Endodermal cell (in vitro differentiated cells): ENCODE measurements around the gene INAFM1. TPM values are rescaled to one million over a fixed set of nuclear protein-coding genes. Genes with fewer than 3 reads are reported as not detected.

Experiments used
- DNase-seq: peaks from one replicate; pipeline ENCODE4 v3.0.0-alpha.2; 2017
- H3K27ac ChIP-seq: 2 replicates; pipeline ENCODE4 v1.5.1; 2013; ENCODE audit warnings: mild to moderate bottlenecking, low read depth, low read length, moderate library complexity
- H3K27me3 ChIP-seq: 2 replicates; pipeline ENCODE4 v1.6.1; 2013; ENCODE audit warnings: mild to moderate bottlenecking, low read length, moderate library complexity; ENCODE audit not compliant: insufficient read depth, control insufficient read depth, poor library complexity, severe bottlenecking
- H3K36me3 ChIP-seq: 2 replicates; pipeline ENCODE4 v1.7.0; 2013; ENCODE audit warnings: mild to moderate bottlenecking, low read length, moderate library complexity; ENCODE audit not compliant: control insufficient read depth, insufficient read depth
- H3K4me1 ChIP-seq: one replicate; pipeline ENCODE4 v1.7.0; 2013; ENCODE audit warnings: low read length; ENCODE audit not compliant: control insufficient read depth, insufficient read depth
- H3K4me3 ChIP-seq: 2 replicates; pipeline ENCODE4 v1.5.1; 2013; ENCODE audit warnings: mild to moderate bottlenecking, low read length, moderate library complexity
- H3K9ac ChIP-seq: 2 replicates; pipeline ENCODE4 v1.6.1; 2013; ENCODE audit warnings: mild to moderate bottlenecking, low read length, moderate library complexity; ENCODE audit not compliant: poor library complexity, severe bottlenecking; ENCODE audit errors: extremely low read depth
- H3K9me3 ChIP-seq: 2 replicates; pipeline ENCODE4 v1.6.1; 2013; ENCODE audit warnings: mild to moderate bottlenecking, low read length, moderate library complexity; ENCODE audit not compliant: control insufficient read depth
- H3K27ac Mint-ChIP-seq: 2 replicates; pipeline ENCODE4 v1.8.0; 2020; ENCODE audit warnings: mixed read lengths
- H3K27me3 Mint-ChIP-seq: 2 replicates; pipeline ENCODE4 v1.8.0; 2021; ENCODE audit warnings: mild to moderate bottlenecking, mixed read lengths; ENCODE audit not compliant: insufficient read depth
- H3K36me3 Mint-ChIP-seq: 2 replicates; pipeline ENCODE4 v1.8.0; 2020; ENCODE audit warnings: low read depth, mixed read lengths
- H3K4me1 Mint-ChIP-seq: 2 replicates; pipeline ENCODE4 v1.8.0; 2020; ENCODE audit warnings: mixed read lengths
- H3K4me3 Mint-ChIP-seq: 2 replicates; pipeline ENCODE4 v1.8.0; 2020; ENCODE audit warnings: mild to moderate bottlenecking, moderate library complexity, mixed read lengths
- H3K9me3 Mint-ChIP-seq: 2 replicates; pipeline ENCODE4 v1.8.0; 2020; ENCODE audit warnings: mild to moderate bottlenecking, mixed read lengths
- WGBS, 2 experiments: methylation state at CpG; one replicate each; pipeline versions ENCODE4 v1.1.5 to v1.1.7; 2013; ENCODE audit warnings: missing lambda C conversion rate in 2 of 2, mixed read lengths in 1 of 2; ENCODE audit not compliant: insufficient coverage in 1 of 2, insufficient read length in 1 of 2; 5-methylcytosine and 5-hydroxymethylcytosine counted together
- total RNA-seq, 2 donors: library from RNA; stranded (reverse); fragmentation: NEBNext Ultra II Directional in 1 of 2; extraction: Animal tissue kit (Norgen Biotek cat#: 25700) in 1 of 2; gene quantifications; 2 replicates in 1 of 2; 3 replicates in 1 of 2; pipeline ENCODE4 v1.2.1, GENCODE V29; 2021
- TF ChIP-seq, protein P1 (sequence below): fragments of 200-600 bp; sonication (generic); conservative IDR thresholded peaks from 2 replicates; pipeline ENCODE4 v1.5.0; 2021; ENCODE audit warnings: antibody characterized with exemption, mild to moderate bottlenecking

INAFM1 gene
- total RNA-seq, 2 donors from 2014 or later = 8.7 to 11.5 TPM

DNA sequence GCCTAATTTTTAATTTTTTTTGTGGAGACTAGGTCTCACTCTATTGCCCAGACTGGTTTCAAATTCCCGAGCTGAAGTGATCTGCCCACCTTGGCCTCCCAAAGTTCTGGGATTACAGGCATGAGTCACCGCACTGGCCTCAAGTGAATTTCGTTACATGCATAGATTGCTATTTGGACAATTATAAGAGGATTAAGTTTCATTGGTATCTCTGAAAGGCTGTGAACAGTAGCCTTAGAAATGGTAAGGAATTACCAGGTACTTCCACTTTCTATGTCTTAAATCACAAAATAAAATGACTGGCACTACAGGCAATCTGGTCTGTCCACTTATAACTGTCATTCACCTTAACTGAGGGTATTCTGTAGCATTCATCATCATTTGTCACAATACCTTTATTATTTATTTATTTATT lies 21.2 kb upstream of the INAFM1 start:
- Histone ChIP-seq H3K27ac (no peak overlapping the region), H3K9me3 (no peaks in the 10 kb centered on the region), H3K36me3 (peaks cover 4% of the 10 kb centered on the region), H3K27me3 (no peaks in the 10 kb centered on the region), H3K4me1 (peaks cover 4% of the 10 kb centered on the region), H3K9ac (no peak overlapping the region), H3K4me3 (no peak overlapping the region)
- TF ChIP-seq, protein P1, sequence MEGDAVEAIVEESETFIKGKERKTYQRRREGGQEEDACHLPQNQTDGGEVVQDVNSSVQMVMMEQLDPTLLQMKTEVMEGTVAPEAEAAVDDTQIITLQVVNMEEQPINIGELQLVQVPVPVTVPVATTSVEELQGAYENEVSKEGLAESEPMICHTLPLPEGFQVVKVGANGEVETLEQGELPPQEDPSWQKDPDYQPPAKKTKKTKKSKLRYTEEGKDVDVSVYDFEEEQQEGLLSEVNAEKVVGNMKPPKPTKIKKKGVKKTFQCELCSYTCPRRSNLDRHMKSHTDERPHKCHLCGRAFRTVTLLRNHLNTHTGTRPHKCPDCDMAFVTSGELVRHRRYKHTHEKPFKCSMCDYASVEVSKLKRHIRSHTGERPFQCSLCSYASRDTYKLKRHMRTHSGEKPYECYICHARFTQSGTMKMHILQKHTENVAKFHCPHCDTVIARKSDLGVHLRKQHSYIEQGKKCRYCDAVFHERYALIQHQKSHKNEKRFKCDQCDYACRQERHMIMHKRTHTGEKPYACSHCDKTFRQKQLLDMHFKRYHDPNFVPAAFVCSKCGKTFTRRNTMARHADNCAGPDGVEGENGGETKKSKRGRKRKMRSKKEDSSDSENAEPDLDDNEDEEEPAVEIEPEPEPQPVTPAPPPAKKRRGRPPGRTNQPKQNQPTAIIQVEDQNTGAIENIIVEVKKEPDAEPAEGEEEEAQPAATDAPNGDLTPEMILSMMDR = no peak
- peaks cover 9% of the 10 kb centered on the region for H3K4me1 Mint-ChIP-seq
- WGBS, 2 experiments = 78 to 92% methylated on average over 2 to 3 of the region's 3 CpGs
- H3K9me3 Mint-ChIP-seq = no peaks in the 10 kb centered on the region
- peaks cover 5% of the 10 kb centered on the region for H3K36me3 Mint-ChIP-seq
- H3K27me3 Mint-ChIP-seq = peaks cover 6% of the 10 kb centered on the region
- no peak overlapping the region for H3K4me3 Mint-ChIP-seq
- H3K27ac Mint-ChIP-seq = no peak overlapping the region
- DNase-seq = no peak

GRCh38 chr19:47253970-47254369 lies 20.7 kb upstream of the INAFM1 start:
- WGBS, 2 experiments = 97 to 100% methylated on average over 4 of the region's 5 CpGs
- Mint-ChIP-seq H3K27me3 (peaks cover 6% of the 10 kb centered on the region), H3K36me3 (peaks cover 9% of the 10 kb centered on the region), H3K9me3 (no peaks in the 10 kb centered on the region), H3K4me3 (no peak overlapping the region), H3K27ac (no peak overlapping the region), H3K4me1 (peaks cover 9% of the 10 kb centered on the region)
- DNase-seq = no peak
- no peak overlapping the region for H3K27ac ChIP-seq
- no peak overlapping the region for H3K9ac ChIP-seq
- no peaks in the 10 kb centered on the region for H3K27me3 ChIP-seq
- H3K4me3 ChIP-seq = no peak overlapping the region
- H3K36me3 ChIP-seq = peaks cover 9% of the 10 kb centered on the region
- H3K9me3 ChIP-seq = no peaks in the 10 kb centered on the region
- TF ChIP-seq, protein P1 = no peak
- peaks cover 7% of the 10 kb centered on the region for H3K4me1 ChIP-seq

- H3K4me3 Mint-ChIP-seq = peak within 1 kb of the TSS; percentile 84
These were observed 18.6 kb upstream of the INAFM1 start, which contains the start of gene CCDC9 for GRCh38 chr19:47255879-47256692. Gene CCDC9, plus strand, starts transcription at chr19:47256525. Its CDS starts 1,876 bp downstream, at chr19:47258401.

More at GRCh38 chr19:47255879-47256692, 18.6 kb upstream of the INAFM1 start, which contains the start of gene CCDC9:
- Histone ChIP-seq H3K4me3 (peak within 1 kb of the TSS; percentile 97), H3K36me3 (peaks cover 30% of the 10 kb centered on the region), H3K27ac (peak within 1 kb of the TSS; percentile 91), H3K27me3 (no peaks in the 10 kb centered on the region), H3K4me1 (peaks cover 7% of the 10 kb centered on the region), H3K9me3 (no peaks in the 10 kb centered on the region), H3K9ac (peak within 1 kb of the TSS; percentile 96)
- Mint-ChIP-seq H3K27ac (peak within 1 kb of the TSS; percentile 100), H3K4me1 (peaks cover 12% of the 10 kb centered on the region), H3K9me3 (no peaks in the 10 kb centered on the region), H3K36me3 (peaks cover 27% of the 10 kb centered on the region), H3K27me3 (peaks cover 6% of the 10 kb centered on the region)
- TF ChIP-seq, protein P1 = no peak
- DNase-seq = peak; percentile 99
- 29 to 48% methylated on average over 38 to 60 of the region's 60 CpGs for WGBS, 2 experiments
